Stimulated activated CD8-positive, alpha-beta memory T cell treated with anti-CD3 and anti-CD28 coated beads, Interleukin-4, amount 100 ng/mL, for 4 hours (primary cell): ENCODE data around the gene PPARGC1A.

ENCODE experiments used
- DNase-seq, 2 donors: peaks; one replicate each; pipeline ENCODE4 v3.0.0-alpha.2; 2020; ENCODE audit warnings: low read depth in 2 of 2, low spot score in 1 of 2

Gene PPARGC1A

DNA sequence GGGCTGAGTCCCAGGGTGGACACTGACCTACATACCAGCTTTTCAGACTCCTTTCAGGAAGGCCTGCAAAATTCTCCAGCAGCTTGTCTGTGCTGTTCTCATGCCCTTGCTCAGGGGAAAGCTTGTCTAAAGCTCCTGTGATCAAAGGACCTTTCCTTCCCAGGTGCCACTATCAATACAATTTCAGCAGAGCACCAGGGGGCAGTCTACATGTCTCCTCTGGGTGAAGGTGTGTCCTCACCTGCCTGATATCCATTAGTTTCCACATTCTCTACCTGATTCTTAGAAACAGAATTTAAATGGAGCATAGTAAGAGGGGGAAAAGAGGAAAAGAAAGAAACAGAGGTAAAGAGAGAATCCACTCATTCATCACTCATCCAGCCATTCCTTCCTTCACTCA is 114.2 kb downstream of the PPARGC1A start:
- no peak for DNase-seq

GRCh38 chr4:23774909-23775308 is 114.9 kb downstream of the PPARGC1A start:
- DNase-seq: no peak

DNA sequence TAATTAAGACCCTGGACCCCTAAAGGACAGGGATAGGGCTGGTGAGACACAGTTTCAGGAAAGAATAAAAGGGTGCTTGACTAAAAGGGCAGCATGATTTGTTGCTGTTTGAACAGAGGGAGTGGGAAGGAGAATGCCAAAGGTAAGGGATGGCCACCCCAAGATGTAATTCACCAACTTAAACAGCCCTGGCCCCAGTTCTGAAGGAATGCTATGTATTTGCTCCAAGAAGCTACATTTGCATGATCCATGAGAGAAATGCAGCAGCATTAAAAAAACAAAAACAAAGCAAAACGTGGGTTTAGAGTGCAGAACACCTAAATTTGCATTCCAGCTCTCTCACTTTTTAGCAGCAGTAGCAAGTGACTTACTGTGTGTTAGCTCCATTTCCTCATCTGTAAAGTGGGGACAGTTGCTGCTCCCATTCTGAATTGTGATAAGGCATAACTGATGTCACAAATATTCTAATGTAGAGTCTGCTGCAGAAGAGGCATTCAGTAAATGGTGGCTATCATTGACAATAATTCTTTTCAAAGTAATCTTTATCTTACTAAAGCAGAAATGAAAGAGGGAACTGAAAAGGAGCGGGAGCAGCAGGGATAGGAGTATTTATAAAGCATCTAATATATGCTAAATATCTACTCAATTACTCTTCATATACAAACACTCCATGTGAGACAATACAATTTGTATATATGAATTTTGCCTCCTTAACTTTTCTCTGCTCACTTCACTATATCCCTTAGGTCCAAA is 115.8 kb downstream of the PPARGC1A start:
- no peak for DNase-seq

DNA sequence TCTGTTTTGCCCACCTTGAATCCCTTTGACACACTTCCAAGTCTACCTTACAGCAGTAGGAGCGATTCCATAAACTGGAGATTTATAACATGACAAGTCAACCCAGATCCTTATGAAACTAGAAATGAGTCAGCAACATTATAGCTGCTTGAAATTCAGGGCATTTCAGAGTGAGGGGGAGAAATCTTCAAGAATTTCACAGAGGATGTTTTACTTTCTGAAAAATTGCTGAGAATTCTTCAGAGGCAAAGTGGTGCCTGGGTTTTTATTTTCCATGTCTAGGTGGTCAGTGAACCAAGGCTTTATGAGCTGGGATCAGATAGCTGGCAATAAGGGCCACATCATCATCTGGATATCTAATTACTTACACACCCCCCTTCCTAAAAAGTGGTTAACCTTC is 119.8 kb downstream of the PPARGC1A start:
- DNase-seq: no peak

DNA sequence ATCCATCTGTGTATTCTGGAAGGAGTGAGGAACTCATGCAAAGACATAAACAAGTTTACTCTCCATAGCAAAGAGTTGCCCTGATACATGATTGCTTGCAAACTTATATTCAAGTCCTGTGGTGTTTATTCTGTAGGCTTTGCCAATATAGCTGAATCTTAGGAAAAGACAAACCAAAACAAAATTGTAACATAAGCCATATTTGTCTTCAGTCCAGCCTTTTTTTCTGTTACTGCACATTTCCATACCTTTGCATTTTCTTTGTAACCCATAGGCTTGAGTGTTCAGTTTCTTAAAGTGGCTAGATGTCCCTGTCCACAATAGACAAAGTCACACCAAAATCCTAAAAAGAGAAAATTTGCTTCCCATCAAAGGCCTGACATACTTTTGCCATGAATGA is 120.4 kb downstream of the PPARGC1A start:
- DNase-seq: no peak

DNA sequence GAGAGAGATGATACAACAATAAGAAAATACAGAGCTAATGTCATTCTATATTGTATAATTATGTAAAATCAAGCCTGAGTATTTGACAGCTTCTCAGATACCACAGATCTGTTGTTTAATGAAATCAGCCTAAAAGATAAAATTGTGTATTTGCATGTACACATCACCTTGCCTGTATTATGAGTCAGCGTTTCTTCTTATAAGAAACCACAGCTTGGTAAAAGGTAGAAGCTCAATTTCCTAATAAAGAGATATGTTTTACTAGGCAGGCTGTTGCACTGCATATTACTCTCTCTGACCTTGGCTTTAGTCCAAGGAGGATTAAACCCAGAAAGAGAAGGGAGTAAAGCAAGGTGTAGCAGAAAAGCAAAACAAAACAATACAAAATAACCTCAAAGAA is 121.3 kb downstream of the PPARGC1A start:
- no peak for DNase-seq

DNA sequence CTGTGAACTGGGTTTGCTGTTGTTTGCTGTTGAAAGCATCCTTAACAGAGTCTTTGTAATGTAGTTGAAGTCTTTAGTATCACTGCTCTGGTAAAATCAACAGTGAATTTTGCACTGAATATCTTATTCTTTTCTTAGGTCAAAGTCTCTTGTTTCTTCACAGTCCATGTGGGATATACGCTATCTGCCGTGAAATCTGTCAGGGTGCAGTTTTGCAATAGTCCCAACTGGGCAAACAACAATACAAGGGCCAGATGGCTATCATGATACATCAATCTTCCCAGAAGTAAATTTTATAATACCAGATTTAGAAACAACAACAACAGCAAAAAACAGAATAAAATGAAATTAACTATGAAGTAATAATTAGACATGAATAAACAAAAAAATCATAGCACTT is 123.5 kb downstream of the PPARGC1A start:
- DNase-seq: no peak

DNA sequence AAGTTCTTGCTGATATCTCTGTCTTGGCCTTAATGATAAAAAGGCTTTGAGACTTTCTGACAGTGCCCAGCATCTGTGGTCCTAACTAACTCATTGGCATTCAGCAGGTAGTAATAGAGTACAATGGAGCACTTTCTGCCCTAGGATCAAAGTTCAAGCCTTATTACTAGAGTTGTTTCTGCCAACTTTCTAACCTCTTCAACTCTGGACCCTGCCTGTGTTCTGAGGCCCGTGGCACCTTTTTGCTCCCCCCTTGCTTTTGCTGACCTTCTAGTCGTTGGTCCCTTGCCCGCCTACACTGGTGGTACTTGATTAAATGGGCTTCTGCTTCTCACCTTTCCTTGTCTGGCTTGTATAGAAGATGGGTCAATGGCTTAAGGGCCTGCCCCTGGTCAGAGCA is 126.3 kb downstream of the PPARGC1A start:
- DNase-seq: no peak

- DNase-seq: no peak
Observed at GRCh38 chr4:23762551-23762950, 127.3 kb downstream of the PPARGC1A start.

DNA sequence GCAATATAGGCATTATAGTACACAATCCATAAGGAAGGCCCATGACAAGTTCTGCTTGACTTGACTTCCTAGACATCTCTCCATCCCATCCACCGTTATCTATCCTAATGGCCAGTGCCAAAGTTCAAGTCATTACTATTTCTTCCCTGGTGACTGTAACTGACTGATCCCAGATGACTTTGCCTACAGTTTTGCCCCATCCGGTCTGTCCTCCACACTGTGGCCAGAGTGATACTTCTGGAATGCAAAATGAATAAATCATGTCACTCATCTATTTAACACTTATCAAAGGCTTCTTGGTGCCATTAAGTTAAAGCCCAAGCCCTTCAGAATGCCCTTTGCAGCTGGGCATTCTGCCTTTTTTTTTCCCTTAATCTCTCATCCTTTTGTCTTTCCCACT is 130.8 kb downstream of the PPARGC1A start:
- no peak for DNase-seq

DNA sequence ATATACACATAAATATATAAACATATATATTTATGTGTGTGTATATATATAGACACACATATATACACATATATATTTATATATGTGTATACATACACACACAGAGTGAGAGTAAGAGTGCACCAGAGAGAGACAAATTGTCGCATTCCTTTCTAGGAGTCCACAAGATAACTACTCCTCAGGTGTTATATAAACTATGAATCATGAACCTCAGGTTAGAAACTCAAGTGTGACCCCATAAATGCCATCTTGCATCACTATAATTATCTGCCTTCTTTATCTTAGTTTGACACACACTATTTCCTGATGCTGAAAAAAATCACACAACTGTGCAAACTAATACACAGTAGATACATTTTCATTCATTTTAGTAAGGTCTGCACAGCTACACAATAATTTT is 135.2 kb downstream of the PPARGC1A start:
- no peak for DNase-seq

DNA sequence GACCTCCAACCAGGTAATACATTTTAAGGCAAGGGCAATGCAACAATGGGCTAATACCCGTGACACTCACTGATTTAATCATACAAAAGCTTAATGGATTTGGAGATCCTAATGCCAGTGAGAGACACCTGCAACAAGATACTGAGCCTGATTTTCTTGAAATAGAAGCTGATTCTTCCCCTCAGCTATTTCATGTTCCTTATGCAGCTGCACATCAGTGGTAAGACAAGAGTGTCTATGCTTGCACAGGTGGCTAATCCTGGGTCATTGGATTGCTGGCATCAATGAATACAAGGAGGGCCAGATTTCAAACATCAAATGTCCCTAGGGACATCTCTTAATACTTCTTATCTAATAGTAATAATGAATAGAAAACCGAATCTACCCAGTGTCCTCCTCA is 139.7 kb downstream of the PPARGC1A start:
- DNase-seq: no peak

- DNase-seq: no peak
Observed at GRCh38 chr4:23747281-23747735, 142.5 kb downstream of the PPARGC1A start.

GRCh38 chr4:23746672-23747071 is 143.2 kb downstream of the PPARGC1A start:
- DNase-seq: no peak

DNA sequence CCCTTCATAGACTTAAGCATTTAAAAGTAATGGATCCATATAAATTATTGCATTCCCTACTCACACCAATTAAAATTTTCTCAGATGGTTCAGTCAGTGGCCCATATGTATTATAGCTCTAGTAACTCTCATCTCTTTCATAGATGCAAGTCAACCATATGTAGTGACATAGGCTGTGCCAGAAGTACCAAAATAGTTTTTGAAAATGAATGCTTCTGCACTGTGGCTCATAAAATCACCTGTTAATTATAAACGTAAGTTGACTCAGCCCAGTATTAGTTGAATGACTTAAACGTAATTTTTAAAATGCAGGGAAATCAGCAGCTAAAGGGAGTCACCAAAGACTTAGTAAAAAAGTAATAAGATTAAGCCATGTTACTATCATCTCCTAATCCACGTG is 143.8 kb downstream of the PPARGC1A start:
- no peak for DNase-seq

GRCh38 chr4:23745377-23745776 is 144.5 kb downstream of the PPARGC1A start:
- DNase-seq: no peak
